OCI-LY3 (cell line): ENCODE results near the gene REEP1.
A peak's percentile ranks its signal among the peaks of the same experiment; 100 is the strongest.

Experiments used
- H2AFZ ChIP-seq: fragments of 200-600, 300-600 bp; shearing (Covaris generic); 2 replicates; pipeline ENCODE4 v1.6.0; 2014; ENCODE audit warnings: antibody characterized with exemption, low read depth, low read length
- H3K27ac ChIP-seq: fragments of 200-600, 300-600 bp; sonication (generic); 2 replicates; pipeline ENCODE4 v1.5.1; 2014; ENCODE audit warnings: mild to moderate bottlenecking, low read length, moderate library complexity, mixed read lengths
- H3K27me3 ChIP-seq: fragments of 200-600, 300-600 bp; sonication (generic); 2 replicates; pipeline ENCODE4 v1.6.1; 2014; ENCODE audit warnings: low read depth, low read length, mixed read lengths
- H3K36me3 ChIP-seq: fragments of 200-600, 300-600 bp; sonication (generic); replicated peaks from 2 replicates; pipeline ENCODE3; 2014; ENCODE audit warnings: low read depth, low read length, mixed read lengths
- H3K4me1 ChIP-seq: fragments of 300-600, 200-600 bp; sonication (generic); 2 replicates; pipeline ENCODE4 v1.6.1; 2014; ENCODE audit warnings: low read length, mixed read lengths
- H3K4me2 ChIP-seq: fragments of 200-600, 300-600 bp; sonication (generic); 2 replicates; pipeline ENCODE4 v1.6.1; 2014; ENCODE audit warnings: low read length, mixed read lengths
- H3K4me3 ChIP-seq: fragments of 300-600, 200-600 bp; sonication (generic); 2 replicates; pipeline ENCODE4 v1.5.1; 2014; ENCODE audit warnings: antibody characterized with exemption, mild to moderate bottlenecking, low read length, moderate library complexity
- H3K79me2 ChIP-seq: fragments of 300-600, 200-600 bp; shearing (Covaris generic); 2 replicates; pipeline ENCODE4 v1.6.1; 2014; ENCODE audit warnings: mild to moderate bottlenecking, low read length, mixed read lengths
- H3K9ac ChIP-seq: fragments of 300-600, 200-600 bp; shearing (Covaris generic); 2 replicates; pipeline ENCODE4 v1.6.0; 2014; ENCODE audit warnings: mild to moderate bottlenecking, low read length, moderate library complexity
- H3K9me3 ChIP-seq: fragments of 200-600, 300-600 bp; shearing (Covaris generic); 2 replicates; pipeline ENCODE4 v1.6.1; 2014; ENCODE audit warnings: low read length, mixed read lengths; ENCODE audit not compliant: insufficient read depth
- H4K20me1 ChIP-seq: fragments of 200-600, 300-600 bp; sonication (generic); 2 replicates; pipeline ENCODE4 v1.6.1; 2016; ENCODE audit warnings: low read length, mixed read lengths; ENCODE audit not compliant: insufficient read depth
- CTCF ChIP-seq: fragments of 200-600, 300-600 bp; sonication (generic); IDR thresholded peaks from 2 replicates; pipeline ENCODE4 v1.5.1; 2014; ENCODE audit warnings: antibody characterized with exemption, low read length, low read depth
- EZH2phosphoT487 ChIP-seq: fragments of 200-600 bp; shearing (Covaris generic); IDR thresholded peaks from 2 replicates; pipeline ENCODE4 v1.6.1; 2018; ENCODE audit warnings: antibody characterized with exemption, mixed run types, low read depth

Gene REEP1

GRCh38 chr2:86199834-86200177, 137.6 kb downstream of the REEP1 start:
- Histone ChIP-seq H3K4me1 (peaks cover 9% of the 10 kb centered on the region), H3K79me2 (peaks cover 58% of the 10 kb centered on the region), H4K20me1 (no peaks in the 10 kb centered on the region), H3K4me2 (peak overlapping the region; percentile 75), H3K27me3 (no peaks in the 10 kb centered on the region), H2AFZ (peak overlapping the region; percentile 89), H3K9ac (peak overlapping the region; percentile 80), H3K27ac (peak overlapping the region; percentile 35), H3K9me3 (no peaks in the 10 kb centered on the region), H3K4me3 (peak overlapping the region; percentile 92), H3K36me3 (no peaks in the 10 kb centered on the region)
- TF ChIP-seq CTCF (no peak), EZH2phosphoT487 (no peak)

GRCh38 chr2:86195808-86196387, 141.5 kb downstream of the REEP1 start:
- Histone ChIP-seq H3K4me2 (peak overlapping the region; percentile 88), H2AFZ (0 out of 2 replicates have a peak overlapping the region, but pooled peaks have one; percentile 27), H3K9ac (peak overlapping the region; percentile 96), H3K36me3 (no peaks in the 10 kb centered on the region), H3K79me2 (peaks cover 65% of the 10 kb centered on the region), H3K4me1 (peaks cover 16% of the 10 kb centered on the region), H4K20me1 (peaks cover 17% of the 10 kb centered on the region), H3K9me3 (no peaks in the 10 kb centered on the region), H3K4me3 (peak overlapping the region; percentile 87), H3K27me3 (no peaks in the 10 kb centered on the region), H3K27ac (peak overlapping the region; percentile 89)
- TF ChIP-seq CTCF = no peak
- no peak for TF ChIP-seq EZH2phosphoT487

- H3K4me3 ChIP-seq = peak within 1 kb of the TSS; percentile 87
- peak within 1 kb of the TSS; percentile 34; the same call in 1 of the 2 replicates for H2AFZ ChIP-seq
- H3K4me1 ChIP-seq = peaks cover 10% of the 10 kb centered on the region
- peak within 1 kb of the TSS; percentile 88 for H3K4me2 ChIP-seq
- H3K36me3 ChIP-seq = peaks cover under 1% of the 10 kb centered on the region
- no peaks in the 10 kb centered on the region for H3K27me3 ChIP-seq
- H3K9ac ChIP-seq = peak within 1 kb of the TSS; percentile 96
- H4K20me1 ChIP-seq = peaks cover 21% of the 10 kb centered on the region
- TF ChIP-seq EZH2phosphoT487 = no peak
- TF ChIP-seq CTCF = no peak
- H3K27ac ChIP-seq = peak within 1 kb of the TSS; percentile 89
- peaks cover 65% of the 10 kb centered on the region for H3K79me2 ChIP-seq
- H3K9me3 ChIP-seq = no peaks in the 10 kb centered on the region
These were observed 142.2 kb downstream of the REEP1 start, which contains the start of gene IMMT for GRCh38 chr2:86195055-86195807. Gene IMMT (minus strand): TSS chr2:86195462. CDS start chr2:86195382, 80 bp downstream.

GRCh38 chr2:86194751-86195054, 142.7 kb downstream of the REEP1 start:
- H3K4me2 ChIP-seq = peak overlapping the region; percentile 86
- no peak overlapping the region for H2AFZ ChIP-seq
- H3K79me2 ChIP-seq = peaks cover 65% of the 10 kb centered on the region
- peak overlapping the region; percentile 89 for H3K27ac ChIP-seq
- peak overlapping the region; percentile 96 for H3K9ac ChIP-seq
- no peaks in the 10 kb centered on the region for H3K27me3 ChIP-seq
- peaks cover 6% of the 10 kb centered on the region for H3K36me3 ChIP-seq
- H3K4me3 ChIP-seq = peak overlapping the region; percentile 87
- TF ChIP-seq CTCF = no peak
- no peak for TF ChIP-seq EZH2phosphoT487
- no peaks in the 10 kb centered on the region for H3K9me3 ChIP-seq
- H4K20me1 ChIP-seq = peaks cover 26% of the 10 kb centered on the region
- H3K4me1 ChIP-seq = peaks cover 9% of the 10 kb centered on the region
